ENCODE results near the gene UGT2B7. TPM values are rescaled to one million over a fixed set of nuclear protein-coding genes. Genes with fewer than 3 reads are reported as not detected.

UGT2B7 gene
- total RNA-seq, 1 donor from 2014 or later, result not detected

- H3K4me3 Mint-ChIP-seq (ENCODE audit: unreplicated experiment), result no peak overlapping the region
- no peaks in the 10 kb centered on the region for H3K4me1 Mint-ChIP-seq (ENCODE audit: unreplicated experiment)
- no peaks in the 10 kb centered on the region for H3K9me3 Mint-ChIP-seq (ENCODE audit: unreplicated experiment)
- no peaks in the 10 kb centered on the region for H3K36me3 Mint-ChIP-seq (ENCODE audit: low read depth, unreplicated experiment)
- H3K27me3 Mint-ChIP-seq (ENCODE audit: unreplicated experiment), result no peaks in the 10 kb centered on the region
- no peak for DNase-seq (ENCODE audit: low spot score)
- no peak overlapping the region for H3K27ac Mint-ChIP-seq (ENCODE audit: unreplicated experiment)
- no peak for TF ChIP-seq CTCF (IDR thresholded peaks at IDR 0.05; ENCODE audit: unreplicated experiment)
Measured at GRCh38 chr4:69122476-69122875, 26.2 kb downstream of the UGT2B7 start.

GRCh38 chr4:69124941-69125340 lies 28.7 kb downstream of the UGT2B7 start:
- no peak overlapping the region for H3K4me3 Mint-ChIP-seq (ENCODE audit: unreplicated experiment)

DNA sequence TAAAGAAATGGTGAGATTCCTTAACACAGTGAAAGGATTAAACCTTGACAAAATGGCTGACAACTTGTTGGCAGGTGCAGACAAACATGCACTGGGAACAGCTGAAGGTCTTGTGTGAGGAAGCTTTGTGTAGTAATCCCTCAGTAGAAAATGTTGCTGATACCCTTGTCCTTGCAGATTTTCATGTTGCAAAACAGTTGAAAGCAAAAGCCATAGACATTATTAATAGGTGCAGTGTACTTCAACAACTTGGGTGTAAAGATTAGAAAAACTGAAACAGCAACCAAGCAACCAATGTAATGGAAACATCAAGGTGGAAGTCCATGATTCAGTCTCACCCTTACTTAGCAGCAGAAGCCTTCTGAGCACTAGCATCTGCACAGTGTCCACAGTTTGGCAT lies 29.8 kb downstream of the UGT2B7 start:
- Mint-ChIP-seq H3K27me3 (ENCODE audit: unreplicated experiment) (peaks cover 1% of the 10 kb centered on the region), H3K4me3 (ENCODE audit: unreplicated experiment) (no peak overlapping the region), H3K4me1 (ENCODE audit: unreplicated experiment) (no peaks in the 10 kb centered on the region), H3K27ac (ENCODE audit: unreplicated experiment) (no peak overlapping the region), H3K9me3 (ENCODE audit: unreplicated experiment) (no peaks in the 10 kb centered on the region), H3K36me3 (ENCODE audit: low read depth, unreplicated experiment) (no peaks in the 10 kb centered on the region)
- TF ChIP-seq CTCF (IDR thresholded peaks at IDR 0.05; ENCODE audit: unreplicated experiment), result no peak
- DNase-seq (ENCODE audit: low spot score), result no peak

More at GRCh38 chr4:69124941-69125340, 28.7 kb downstream of the UGT2B7 start:
- Mint-ChIP-seq H3K4me1 (ENCODE audit: unreplicated experiment) (no peaks in the 10 kb centered on the region), H3K27me3 (ENCODE audit: unreplicated experiment) (peaks cover 1% of the 10 kb centered on the region), H3K27ac (ENCODE audit: unreplicated experiment) (no peak overlapping the region), H3K36me3 (ENCODE audit: low read depth, unreplicated experiment) (no peaks in the 10 kb centered on the region), H3K9me3 (ENCODE audit: unreplicated experiment) (no peaks in the 10 kb centered on the region)
- no peak for DNase-seq (ENCODE audit: low spot score)
- no peak for TF ChIP-seq CTCF (IDR thresholded peaks at IDR 0.05; ENCODE audit: unreplicated experiment)

GRCh38 chr4:69133993-69134392 lies 37.7 kb downstream of the UGT2B7 start:
- no peaks in the 10 kb centered on the region for H3K9me3 Mint-ChIP-seq (ENCODE audit: unreplicated experiment)
- H3K4me1 Mint-ChIP-seq (ENCODE audit: unreplicated experiment), result no peaks in the 10 kb centered on the region
- TF ChIP-seq CTCF (IDR thresholded peaks at IDR 0.05; ENCODE audit: unreplicated experiment), result no peak
- no peak overlapping the region for H3K27ac Mint-ChIP-seq (ENCODE audit: unreplicated experiment)
- H3K27me3 Mint-ChIP-seq (ENCODE audit: unreplicated experiment), result no peaks in the 10 kb centered on the region
- DNase-seq (ENCODE audit: low spot score), result no peak
- no peak overlapping the region for H3K4me3 Mint-ChIP-seq (ENCODE audit: unreplicated experiment)
- no peaks in the 10 kb centered on the region for H3K36me3 Mint-ChIP-seq (ENCODE audit: low read depth, unreplicated experiment)

DNA sequence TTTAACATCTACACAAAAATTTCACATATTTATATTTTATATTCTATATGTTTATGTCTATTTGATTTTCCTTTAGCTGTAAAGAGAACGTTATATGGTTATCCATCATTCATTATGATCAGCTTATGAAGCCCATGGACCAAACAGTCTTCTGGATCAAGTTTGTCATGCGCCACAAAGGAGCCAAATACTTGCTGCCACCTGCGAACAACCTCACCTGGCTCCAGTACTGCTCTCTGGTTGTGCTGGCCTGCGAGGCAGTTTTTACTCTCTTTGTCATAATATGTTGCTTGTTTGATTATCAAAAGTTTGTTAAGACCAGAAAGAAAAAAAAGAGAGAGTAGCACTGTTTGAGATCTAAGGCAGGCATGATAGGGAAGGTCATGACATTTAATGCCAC lies 38.2 kb downstream of the UGT2B7 start:
- Mint-ChIP-seq H3K36me3 (ENCODE audit: low read depth, unreplicated experiment) (no peaks in the 10 kb centered on the region), H3K27me3 (ENCODE audit: unreplicated experiment) (no peaks in the 10 kb centered on the region), H3K27ac (ENCODE audit: unreplicated experiment) (no peak overlapping the region), H3K4me3 (ENCODE audit: unreplicated experiment) (no peak overlapping the region), H3K4me1 (ENCODE audit: unreplicated experiment) (no peaks in the 10 kb centered on the region), H3K9me3 (ENCODE audit: unreplicated experiment) (no peaks in the 10 kb centered on the region)
- TF ChIP-seq CTCF (IDR thresholded peaks at IDR 0.05; ENCODE audit: unreplicated experiment), result no peak
- DNase-seq (ENCODE audit: low spot score), result no peak

All from endothelial cell (in vitro differentiated cells).